ENCODE measurements around the gene PRR29. TPM values are rescaled to one million over a fixed set of nuclear protein-coding genes. Genes with fewer than 3 reads are reported as not detected.

PRR29 gene
- total and polyA plus RNA-seq, 4 donors: 8.0 to 36.8 (median 9.1) TPM

- DNase-seq (no peak), ATAC-seq (ENCODE audit: insufficient read depth, low FRiP score) (no peak)
- Histone ChIP-seq H3K4me3 (no peak overlapping the region), H3K36me3 (ENCODE audit: control insufficient read depth in 4 of 4, insufficient read depth in 4 of 4, low read length in 4 of 4) (no peaks in the 10 kb centered on the region), H3K9me3 (ENCODE audit: control insufficient read depth in 4 of 4, insufficient read depth in 3 of 4, low read length in 3 of 4) (no peaks in the 10 kb centered on the region), H3K27me3 (ENCODE audit: control insufficient read depth in 3 of 3, insufficient read depth in 3 of 3, low read length in 2 of 3) (no peaks in the 10 kb centered on the region), H3K27ac (ENCODE audit: low read depth in 1 of 2, low read length in 1 of 2) (peak overlapping the region; percentile 35 to 59), H3K4me1 (ENCODE audit: control insufficient read depth in 5 of 5, insufficient read depth in 5 of 5, low read length in 5 of 5) (peaks cover 0 to 69% (median 25%) of the 10 kb centered on the region in 5 donors), H3K9ac (ENCODE audit: insufficient read depth in 1 of 2, low read length in 2 of 2) (no peak overlapping the region)
- WGBS, 2 donors: 75 to 76% methylated on average over 13 of the region's 13 CpGs
- TF ChIP-seq CTCF (IDR thresholded peaks at IDR 0.05; ENCODE audit: control extremely low read depth, extremely low read depth): no peak
These were observed 12.6 kb upstream of the PRR29 start for GRCh38 chr17:63985387-63986140.

GRCh38 chr17:63986821-63987220, 11.3 kb upstream of the PRR29 start:
- Histone ChIP-seq H3K9ac (ENCODE audit: insufficient read depth in 1 of 2, low read length in 2 of 2) (peak overlapping the region in 1 of 2 donors; percentile 38), H3K4me1 (ENCODE audit: control insufficient read depth in 5 of 5, insufficient read depth in 5 of 5, low read length in 5 of 5) (peaks cover 0 to 66% (median 23%) of the 10 kb centered on the region in 5 donors), H3K27ac (ENCODE audit: low read depth in 1 of 2, low read length in 1 of 2) (peak overlapping the region in 1 of 2 donors; percentile 15), H3K9me3 (ENCODE audit: control insufficient read depth in 4 of 4, insufficient read depth in 3 of 4, low read length in 3 of 4) (no peaks in the 10 kb centered on the region), H3K27me3 (ENCODE audit: control insufficient read depth in 3 of 3, insufficient read depth in 3 of 3, low read length in 2 of 3) (no peaks in the 10 kb centered on the region), H3K4me3 (no peak overlapping the region), H3K36me3 (ENCODE audit: control insufficient read depth in 4 of 4, insufficient read depth in 4 of 4, low read length in 4 of 4) (no peaks in the 10 kb centered on the region)
- ATAC-seq (ENCODE audit: insufficient read depth, low FRiP score): no peak
- 10 to 15% methylated on average over 3 of the region's 3 CpGs for WGBS, 2 donors
- no peak for TF ChIP-seq CTCF (IDR thresholded peaks at IDR 0.05; ENCODE audit: control extremely low read depth, extremely low read depth)
- DNase-seq: peak in 1 of 3 donors; percentile 37

GRCh38 chr17:63987221-63988126, 10.7 kb upstream of the PRR29 start:
- Histone ChIP-seq H3K27me3 (ENCODE audit: control insufficient read depth in 3 of 3, insufficient read depth in 3 of 3, low read length in 2 of 3) (no peaks in the 10 kb centered on the region), H3K9ac (ENCODE audit: insufficient read depth in 1 of 2, low read length in 2 of 2) (no peak overlapping the region), H3K4me3 (no peak overlapping the region), H3K9me3 (ENCODE audit: control insufficient read depth in 4 of 4, insufficient read depth in 3 of 4, low read length in 3 of 4) (no peaks in the 10 kb centered on the region), H3K4me1 (ENCODE audit: control insufficient read depth in 5 of 5, insufficient read depth in 5 of 5, low read length in 5 of 5) (peaks cover 0 to 66% (median 21%) of the 10 kb centered on the region in 5 donors), H3K27ac (ENCODE audit: low read depth in 1 of 2, low read length in 1 of 2) (no peak overlapping the region), H3K36me3 (ENCODE audit: control insufficient read depth in 4 of 4, insufficient read depth in 4 of 4, low read length in 4 of 4) (no peaks in the 10 kb centered on the region)
- no peak for DNase-seq
- no peak for ATAC-seq (ENCODE audit: insufficient read depth, low FRiP score)
- WGBS, 2 donors: 66 to 69% methylated on average over 18 of the region's 18 CpGs
- no peak for TF ChIP-seq CTCF (IDR thresholded peaks at IDR 0.05; ENCODE audit: control extremely low read depth, extremely low read depth)
